ENCODE data around the gene PTPRH. TPM values are rescaled to one million over a fixed set of nuclear protein-coding genes. Genes with fewer than 3 reads are reported as not detected.
"Not testable (repeated sequence)": the region's sequence is repeated elsewhere in the genome, so short reads cannot be mapped to it uniquely, and the experiment has no call there.

The PTPRH gene
- total RNA-seq, 1 experiment from 2014 or later, result 0.39 TPM

DNA sequence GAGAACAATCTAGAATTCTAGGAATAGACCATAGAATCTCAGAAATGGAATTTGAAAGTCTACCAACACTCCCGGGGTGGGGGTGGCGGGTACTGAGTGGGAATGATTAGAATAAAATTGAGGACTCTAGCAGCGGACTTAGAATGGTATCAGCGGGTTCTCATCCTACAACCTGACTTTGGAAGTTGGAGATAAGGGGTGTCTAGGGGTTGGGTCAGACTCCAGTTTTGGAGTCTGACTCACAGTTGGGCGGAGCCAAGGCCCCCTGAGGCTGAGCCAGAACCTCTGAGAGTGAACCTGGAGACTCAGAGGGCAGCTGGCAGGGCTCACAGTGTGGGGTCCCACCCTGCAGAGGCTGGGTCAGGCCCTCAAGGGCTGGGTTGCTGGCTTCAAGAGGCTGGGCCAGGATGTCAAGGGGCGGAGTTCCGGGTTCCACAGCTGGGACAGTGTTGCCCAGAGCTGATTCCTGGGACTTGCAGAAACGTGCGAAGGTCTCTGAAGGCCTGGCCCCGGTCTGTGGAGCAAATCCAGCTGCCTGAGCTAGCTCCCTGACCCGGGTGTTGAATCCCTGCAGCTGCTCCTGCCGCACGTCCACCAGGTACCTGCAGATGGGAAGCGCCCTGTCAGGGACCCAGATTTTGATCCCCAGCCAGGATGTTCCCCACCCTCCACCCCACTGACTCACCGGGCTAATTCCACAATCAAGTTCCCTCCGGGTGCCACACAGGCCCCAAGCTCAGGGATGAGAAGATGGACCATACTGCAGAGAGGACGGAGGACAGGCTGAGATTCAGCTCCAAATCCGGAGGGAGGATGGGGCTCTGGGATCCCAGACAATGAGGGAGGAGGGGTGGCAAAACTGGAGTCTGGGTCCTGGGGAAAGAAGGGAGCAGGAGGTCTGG is 50.2 kb downstream of the PTPRH start:
- peak; percentile 54 for DNase-seq (ENCODE audit: low read depth)

DNA sequence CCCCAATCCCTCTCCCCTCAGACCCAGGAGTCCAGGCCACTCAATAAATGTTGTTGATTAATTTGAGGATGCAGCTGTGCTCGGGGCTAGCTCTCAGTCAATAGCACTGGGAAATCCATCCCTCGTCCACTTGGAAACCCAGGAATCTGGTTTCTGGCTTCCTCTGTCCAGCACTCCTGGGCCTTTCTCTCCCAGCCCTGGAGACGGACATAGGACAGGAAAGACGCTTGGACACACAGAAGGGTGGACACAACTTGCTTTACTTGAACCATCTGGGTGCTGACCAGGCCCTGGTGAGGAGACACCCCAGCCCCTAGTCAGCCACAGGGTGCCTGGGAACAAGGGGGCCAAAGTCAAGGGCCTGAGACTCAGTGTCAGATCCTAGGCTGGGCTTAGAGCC is 50.9 kb downstream of the PTPRH start:
- DNase-seq (ENCODE audit: low read depth), result no peak

DNA sequence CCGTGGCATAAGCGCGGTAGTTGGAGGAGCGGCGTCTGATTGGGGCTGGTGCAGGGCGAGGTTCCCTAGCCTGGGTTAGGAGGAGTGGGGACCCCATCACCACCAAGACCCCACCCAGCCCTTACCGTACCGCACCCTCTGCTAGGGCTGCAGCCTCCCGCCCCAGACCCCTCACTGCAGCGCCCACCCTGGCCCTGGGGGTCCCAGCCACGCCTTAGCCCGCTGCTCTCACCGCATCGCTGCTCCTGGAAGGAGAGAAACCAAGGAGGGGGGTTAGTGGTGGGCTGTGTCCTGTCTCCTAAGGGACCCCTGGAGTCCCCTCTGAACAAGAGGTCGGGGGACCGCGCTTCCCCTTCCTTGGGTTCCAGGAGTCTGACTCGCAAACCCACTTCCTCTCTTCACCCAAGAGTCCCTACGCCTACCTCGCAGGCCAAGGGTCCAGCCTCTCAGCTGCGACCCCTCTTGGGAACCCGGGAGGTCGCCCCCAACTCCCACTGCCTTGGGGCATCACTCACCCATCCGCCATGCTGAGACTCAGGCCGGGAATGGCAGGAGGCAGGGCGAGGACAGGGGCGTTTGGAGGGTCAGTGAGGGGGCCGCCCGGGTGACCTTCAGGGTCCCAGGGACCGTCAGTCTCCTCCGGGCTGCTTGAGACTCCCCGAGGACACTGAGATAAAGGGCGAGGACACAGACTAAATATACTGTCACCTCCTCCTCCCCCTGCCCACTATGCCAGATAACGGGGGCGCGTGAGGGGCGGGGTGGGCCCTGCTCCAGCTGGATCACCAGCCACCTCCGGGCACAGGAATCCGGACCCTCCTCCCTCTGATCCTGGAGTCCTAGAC is 52.0 kb downstream of the PTPRH start, which contains the start of gene TNNI3:
Gene TNNI3, minus strand, starts transcription at position 669 of the 845 bp plus-strand sequence. Its CDS starts 143 bp downstream, at position 526.
- DNase-seq (ENCODE audit: low read depth), result no peak

DNA sequence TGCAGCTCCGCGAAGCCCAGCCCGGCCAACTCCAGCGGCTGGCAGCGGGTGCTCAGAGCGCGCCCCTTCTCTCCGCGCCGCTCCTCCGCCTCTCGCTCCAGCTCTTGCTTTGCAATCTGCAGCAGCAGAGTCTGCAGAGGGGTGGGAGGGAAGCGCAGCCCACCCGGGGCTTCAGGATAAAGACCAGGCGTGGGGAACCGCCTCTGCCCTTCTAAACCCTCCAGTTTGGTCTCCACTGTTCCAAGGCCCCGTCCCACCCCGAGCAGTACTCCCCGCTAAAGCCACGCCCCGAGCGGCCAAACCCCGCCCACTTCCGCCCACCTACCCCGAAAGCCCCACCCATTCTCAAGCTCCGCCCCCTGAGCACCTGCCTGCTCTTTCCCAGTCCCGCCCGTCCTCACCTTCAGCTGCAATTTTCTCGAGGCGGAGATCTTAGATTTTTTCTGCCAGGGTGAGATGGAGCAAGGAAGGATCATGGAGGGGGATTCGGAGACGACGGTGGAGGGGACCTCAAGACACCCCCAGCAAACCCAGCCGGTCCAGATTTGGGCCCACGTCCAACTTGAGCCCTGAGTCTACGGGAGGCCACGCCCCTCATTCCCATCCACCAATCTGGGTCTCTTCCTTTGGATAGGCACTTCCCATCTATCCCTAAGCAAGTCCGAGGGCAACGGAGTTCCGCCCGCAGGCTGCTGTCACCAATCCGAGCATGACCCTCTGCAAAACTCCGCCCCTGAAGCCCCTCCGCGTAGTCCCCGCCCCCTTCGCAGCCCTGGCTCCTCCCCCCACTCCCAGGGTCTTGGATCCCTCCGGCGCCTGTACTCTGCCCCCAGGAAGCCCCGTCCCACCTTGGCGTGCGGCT is 52.9 kb downstream of the PTPRH start:
- no peak for DNase-seq (ENCODE audit: low read depth)

DNA sequence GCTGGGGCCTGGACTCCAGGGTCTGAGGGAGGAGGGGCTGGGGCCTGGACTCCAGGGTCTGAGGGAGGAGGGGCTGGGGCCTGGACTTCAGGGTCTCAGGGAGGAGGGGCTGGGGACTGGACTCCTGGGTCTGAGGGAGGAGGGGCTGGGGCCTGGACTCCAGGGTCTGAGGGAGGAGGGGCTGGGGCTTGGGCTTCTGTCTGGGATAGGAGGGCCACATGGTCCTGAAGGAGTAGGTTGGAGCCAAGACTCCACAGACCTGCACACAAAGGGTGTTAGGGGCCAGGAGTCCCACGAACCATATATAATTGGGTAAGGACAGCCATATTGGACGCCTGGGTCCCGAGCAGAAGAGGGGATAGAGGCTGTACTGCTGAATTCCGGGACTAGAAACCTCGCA is 53.5 kb downstream of the PTPRH start:
- DNase-seq (ENCODE audit: low read depth), result not testable (repeated sequence)

DNA sequence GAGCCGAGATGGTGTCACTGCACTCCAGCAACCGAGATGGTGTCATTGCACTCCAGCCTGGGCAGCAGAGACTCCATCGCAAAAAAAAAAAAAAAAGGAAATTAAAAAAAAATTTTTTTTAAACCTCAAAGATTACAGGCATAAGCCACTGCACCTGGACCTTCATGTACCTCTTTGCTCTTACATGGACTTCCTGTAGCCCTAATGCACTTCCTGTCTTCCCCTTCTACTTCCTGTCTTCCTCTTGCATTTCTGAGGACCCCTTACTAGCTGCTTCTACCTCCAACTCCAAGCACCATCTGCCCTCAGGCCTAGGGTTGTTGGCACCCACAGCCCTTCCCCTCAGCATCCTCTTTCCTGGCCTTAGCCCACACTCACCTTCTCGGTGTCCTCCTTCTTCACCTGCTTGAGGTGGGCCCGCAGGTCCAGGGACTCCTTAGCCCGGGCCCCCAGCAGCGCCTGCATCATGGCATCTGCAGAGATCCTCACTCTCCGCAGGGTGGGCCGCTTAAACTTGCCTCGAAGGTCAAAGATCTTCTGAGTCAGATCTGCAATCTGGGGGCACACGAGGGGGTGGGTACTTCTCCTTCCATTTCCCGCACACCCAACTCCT is 55.5 kb downstream of the PTPRH start:
- DNase-seq (ENCODE audit: low read depth), result no peak

DNA sequence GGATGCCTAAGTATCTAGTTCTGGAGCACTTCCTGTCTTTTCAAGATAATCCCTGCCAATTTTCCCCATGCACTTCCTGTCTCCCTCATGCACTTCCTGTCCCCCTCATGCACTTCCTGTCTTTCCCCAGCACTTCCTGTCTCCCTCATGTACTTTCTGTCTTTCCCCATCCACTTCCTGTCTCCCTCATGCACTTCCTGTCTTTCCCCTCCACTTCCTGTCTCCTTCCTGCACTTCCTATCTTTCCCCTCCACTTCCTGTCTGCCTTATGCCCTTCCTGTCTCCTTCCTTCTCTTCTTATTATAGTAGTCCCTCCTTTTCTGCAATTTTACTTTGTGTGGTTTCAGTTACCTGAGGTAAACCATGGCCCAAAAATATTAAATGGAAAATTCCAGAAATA is 57.3 kb downstream of the PTPRH start:
- peak; percentile 42 for DNase-seq (ENCODE audit: low read depth)

DNA sequence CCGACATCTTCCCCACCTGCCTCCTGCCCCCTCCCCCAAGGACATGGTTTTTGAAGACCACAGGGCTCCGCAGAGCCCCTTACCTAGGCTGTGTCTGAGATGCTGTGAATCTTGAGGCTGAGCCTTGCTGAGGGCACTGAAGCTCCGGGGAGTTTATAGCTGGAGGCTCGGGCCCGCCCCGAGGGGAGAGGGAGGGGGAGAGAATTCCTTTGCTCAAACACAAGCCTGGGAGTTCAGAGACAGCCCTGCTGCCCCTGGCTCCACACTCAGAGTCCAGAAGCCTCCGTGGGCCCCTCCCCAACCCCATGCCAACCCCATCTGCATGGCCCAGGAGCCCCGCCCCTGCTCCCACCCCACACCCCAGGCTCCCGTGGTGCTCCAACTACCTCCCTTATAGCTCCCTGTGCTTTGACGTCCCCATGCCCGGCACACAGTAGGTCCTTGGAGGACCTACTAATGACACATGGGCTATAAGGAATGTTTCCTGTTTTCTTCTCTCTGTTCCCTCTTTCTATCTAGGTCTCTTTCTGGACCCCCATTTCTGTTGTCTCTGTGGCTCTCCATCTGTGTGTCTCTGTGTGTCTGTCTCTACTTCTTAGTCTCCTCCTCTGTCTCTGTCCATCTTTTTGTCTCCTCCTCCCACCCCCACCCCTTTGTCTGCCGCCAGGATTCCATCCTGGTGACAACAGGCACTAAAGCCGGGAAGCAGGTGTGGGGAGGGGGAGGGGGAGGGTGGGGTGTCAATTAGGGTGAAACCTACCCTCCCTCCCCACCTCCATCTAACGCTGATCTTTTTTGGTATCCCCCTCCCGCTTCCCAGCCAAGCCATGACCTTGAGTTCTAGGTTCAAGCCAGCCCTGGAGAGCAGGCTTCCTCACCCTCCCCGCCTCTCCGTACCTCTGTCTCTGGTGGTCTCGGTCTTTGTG is 60.0 kb downstream of the PTPRH start, which contains the start of gene TNNT1:
Gene TNNT1, minus strand, starts transcription at position 129 of the 926 bp plus-strand sequence. CDS start 2,049 bp downstream, outside the sequence.
- DNase-seq (ENCODE audit: low read depth), result no peak

DNA sequence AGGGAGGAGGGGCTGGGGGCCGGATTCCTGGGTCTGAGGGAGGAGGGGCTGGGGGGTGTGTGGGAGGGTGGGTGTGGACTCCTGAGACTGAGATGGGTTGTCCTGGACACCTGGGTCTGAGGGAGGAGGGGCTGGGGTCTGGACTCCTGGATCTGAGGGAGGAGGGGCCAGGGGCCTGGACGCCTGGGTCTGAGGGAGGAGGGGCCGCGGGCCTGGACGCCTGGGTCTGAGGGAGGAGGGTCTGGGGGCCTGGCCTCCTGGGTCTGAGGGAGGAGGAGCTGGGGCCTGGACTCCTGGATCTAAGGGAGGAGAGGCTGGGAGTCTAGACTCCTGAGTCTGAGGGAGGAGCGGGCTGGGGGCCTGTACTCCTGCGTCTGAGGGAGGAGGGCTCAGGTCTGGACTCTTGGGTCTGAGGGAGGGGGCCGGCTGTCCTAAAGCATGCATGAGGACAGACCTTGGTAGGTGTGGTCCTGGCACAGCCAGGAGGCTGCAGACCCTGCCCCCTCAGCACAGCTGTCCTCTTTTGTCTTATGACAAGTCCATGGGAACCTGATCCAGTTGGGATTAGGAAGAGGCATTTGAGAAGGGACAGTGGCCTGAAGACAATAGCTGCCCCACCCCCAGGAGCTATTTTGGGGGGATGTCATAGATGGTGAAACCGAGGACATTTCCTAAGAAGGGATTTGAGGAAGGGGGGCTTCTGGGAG is 61.6 kb downstream of the PTPRH start:
- DNase-seq (ENCODE audit: low read depth), result no peak

DNA sequence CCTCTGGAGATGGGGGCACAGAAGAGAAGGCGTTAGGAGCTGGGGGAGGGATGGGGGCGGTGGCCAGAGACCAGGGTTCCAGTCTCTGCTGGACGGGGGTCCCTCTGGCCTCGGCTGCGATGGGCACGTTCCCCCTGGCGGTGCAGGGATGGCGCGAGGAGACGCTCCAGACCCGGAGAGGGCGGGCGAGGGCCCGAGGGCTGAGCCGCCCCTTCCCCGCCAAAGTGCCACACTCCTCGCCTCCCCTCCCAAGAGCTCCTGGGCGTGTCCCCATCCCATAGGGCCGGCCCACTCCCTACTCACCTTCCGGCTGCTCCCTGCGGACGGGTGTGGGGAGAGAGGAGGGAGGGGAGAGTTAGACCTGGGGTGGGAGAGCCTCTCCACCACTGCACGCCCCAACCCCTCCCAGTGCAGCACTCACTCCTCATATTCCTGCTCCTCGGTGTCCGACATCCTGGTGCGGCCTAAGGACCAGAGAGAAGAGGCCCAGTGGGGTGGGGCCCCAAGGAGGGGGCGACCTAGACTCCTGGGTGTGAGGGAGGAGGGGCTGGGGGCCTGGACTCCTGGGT is 62.5 kb downstream of the PTPRH start:
- DNase-seq (ENCODE audit: low read depth), result peak; percentile 67

DNA sequence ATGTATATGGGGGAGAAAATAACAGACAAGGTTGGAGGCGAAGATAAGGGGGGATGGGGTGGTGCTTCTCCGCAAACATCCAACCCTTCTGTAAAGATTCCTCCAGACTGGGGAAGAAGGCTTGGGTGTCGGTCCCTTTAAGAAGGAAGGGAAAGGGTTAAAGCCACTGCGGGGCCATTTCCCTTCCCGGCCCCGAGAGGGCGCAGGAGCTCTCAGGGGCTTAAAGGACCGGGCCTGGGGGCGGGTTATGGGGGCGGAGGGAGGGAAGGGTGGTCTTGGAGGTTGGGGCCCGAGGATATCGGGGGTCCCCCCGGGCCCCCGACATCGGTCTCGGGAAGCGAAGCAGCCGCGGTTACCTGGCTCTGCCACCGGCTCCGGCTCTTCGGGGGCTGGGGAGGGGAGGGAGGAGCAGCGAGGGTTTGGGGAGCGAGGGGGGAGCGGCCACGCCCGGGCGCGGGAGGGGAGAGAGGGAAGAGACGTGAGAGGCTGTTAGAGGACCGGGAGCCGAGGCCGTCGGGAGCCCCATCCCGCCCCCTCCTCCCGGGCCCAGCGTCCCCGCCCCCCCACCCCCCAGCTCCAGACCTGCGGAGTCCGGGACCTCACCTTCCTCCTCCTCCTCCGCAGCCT is 63.1 kb downstream of the PTPRH start:
- DNase-seq (ENCODE audit: low read depth), result peak; percentile 42

DNA sequence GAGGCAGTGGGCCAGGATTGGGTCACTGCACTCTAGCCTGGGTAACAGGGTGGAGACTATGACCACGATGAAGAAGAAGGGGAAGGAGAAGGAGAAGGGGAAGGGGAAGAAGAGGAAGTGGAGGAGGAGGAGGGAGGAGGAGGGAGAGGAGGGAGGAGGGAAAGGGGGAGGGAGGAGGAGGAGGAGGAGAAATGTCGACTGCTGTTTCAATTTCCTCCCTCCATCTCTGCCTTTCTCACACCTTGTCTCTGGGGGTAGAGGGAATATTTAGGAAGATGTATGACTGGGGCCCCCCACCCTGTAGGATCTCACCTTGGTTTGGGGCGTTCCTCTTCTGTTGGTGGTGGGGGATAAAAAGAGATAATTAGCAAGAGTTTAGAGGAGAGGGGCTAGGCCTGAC is 64.1 kb downstream of the PTPRH start:
- DNase-seq (ENCODE audit: low read depth), result no peak

DNA sequence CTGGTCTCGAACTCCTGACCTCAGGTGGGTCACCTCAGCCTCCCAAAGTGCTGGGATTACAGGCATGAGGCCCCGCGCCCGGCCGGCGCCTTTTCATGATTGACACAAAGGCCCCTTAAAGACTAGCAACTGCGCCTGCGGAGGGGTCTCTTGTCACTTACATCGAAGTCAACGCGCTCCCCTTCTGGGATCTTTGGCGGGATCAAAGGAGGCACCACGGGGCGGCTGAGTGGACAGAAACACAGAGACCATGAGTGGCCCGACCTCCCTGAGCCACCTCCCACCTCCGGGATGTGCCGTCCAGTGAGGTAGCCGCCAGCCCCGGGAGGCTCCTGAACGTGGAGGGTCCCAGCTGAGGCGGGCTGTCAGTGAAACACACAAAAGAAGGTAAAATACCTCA is 67.6 kb downstream of the PTPRH start:
- DNase-seq (ENCODE audit: low read depth), result no peak

DNA sequence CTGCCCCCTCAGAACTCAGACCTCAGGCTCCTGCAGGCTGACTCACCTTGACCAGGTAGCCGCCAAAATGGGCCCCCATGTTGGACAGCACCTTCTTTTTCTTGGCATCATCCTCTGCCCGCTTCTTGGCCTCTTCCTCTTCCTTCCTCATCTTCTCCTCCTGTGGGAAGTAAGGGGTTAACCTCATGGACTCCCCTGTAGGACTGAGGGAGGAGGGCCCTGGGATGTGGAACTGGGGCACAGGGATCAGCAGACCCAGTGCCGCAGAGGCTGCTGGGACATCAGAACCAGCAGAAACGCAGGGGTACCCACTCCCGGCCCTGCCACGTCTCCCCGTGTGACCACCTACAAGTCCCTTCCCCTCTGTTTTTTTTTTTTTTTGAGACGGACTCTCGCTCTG is 71.4 kb downstream of the PTPRH start:
- no peak for DNase-seq (ENCODE audit: low read depth)

DNA sequence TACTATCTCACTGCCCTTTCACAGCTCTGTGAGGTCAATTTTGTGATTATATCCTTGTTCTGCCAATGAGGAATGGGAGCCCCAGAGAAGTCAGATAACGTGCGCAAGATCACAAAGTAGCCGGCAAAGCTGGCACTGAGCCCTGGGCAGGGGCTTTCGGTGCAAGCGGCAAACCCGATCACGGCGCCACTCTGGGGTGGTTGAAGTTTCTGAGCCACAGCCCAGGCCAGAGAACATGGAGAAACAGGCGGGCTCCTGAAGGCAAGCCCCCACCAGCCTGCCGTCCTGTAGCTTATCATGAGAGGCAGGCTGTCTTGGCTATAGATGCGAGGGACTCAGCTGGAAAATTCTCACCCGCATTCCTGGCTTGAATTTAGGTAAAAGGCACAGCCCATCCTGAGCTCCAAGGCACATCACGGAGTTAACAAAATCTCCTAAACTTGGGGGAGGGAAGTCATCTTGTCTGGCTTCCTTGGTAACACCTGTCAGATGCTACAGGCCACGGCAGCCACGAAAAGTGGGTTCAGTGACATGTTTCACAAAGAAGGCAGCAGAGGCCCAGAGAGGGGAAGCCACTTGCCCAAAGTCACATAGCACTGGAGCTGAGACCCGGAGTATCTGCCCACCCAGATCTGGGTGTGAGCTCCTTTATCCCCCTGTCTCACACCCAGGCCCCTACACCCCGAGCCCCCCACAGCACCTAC is 72.8 kb downstream of the PTPRH start:
- DNase-seq (ENCODE audit: low read depth), result no peak

DNA sequence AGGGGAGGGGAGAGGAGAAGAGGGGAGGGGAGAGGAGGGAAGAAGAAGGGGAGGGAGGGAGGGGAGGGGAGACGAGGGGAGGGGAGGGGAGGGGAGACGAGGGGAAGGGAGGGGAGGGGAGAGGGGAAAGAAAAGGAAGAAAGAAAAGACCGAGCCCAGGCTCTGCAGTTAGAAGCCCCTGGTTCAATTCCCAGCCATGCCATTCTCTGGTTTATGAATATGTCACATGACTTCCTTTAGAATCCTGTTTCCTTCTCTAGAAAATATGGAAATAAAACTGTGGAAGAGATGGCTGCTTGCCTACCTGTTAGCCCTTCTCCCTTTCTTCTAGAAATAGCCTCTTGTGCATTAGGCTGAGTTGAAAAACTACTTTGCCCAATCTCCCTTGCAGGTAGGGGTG is 74.6 kb downstream of the PTPRH start:
- DNase-seq (ENCODE audit: low read depth), result no peak

DNA sequence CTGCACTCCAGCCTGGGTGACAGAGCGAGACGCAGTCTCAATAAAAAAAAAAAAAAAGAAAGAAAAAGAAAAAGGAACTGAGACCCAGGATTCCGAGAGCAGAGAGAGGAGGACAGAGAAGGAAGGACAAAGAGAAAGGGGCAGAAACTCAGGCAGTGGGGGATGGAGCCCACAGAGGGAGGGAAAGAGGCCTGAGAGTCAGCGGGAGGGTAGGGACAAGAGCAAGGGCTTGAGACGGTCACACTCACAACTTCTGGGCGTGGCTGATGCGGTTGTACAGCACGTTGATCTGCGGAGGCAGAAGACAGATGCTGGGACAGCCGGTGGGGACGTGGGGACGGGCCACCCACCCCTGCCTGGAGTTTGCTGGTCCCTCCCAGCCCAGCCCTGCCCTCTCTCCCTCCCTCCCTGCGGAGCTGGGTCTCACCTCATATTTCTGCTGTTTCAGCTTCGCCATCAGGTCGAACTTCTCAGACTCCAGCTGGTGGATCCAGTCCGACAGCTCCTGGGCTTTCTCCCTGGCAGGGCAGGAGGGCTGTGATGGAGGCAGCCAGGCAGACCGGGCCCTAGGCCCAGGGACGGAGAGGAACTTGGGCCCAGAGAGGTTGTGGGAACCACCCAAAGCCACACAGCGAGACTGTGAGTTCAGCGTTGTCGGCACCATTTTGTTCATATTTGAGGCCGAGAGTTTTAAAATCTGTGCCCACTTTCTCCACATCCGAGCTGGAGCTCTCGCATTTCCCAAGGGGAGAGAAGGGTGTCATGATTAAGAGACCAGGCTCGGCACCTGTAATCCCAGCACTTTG is 75.5 kb downstream of the PTPRH start:
- no peak for DNase-seq (ENCODE audit: low read depth)
